Activated naive CD4-positive, alpha-beta T cell treated with anti-CD3 and anti-CD28 coated beads for 36 hours (primary cell): ENCODE measurements around the gene NOC2L. TPM values are rescaled to one million over a fixed set of nuclear protein-coding genes. Genes with fewer than 3 reads are reported as not detected.
A peak's percentile ranks its signal among the peaks of the same experiment; 100 is the strongest.

Experiments
- CTCF ChIA-PET: fragments of 350-600 bp; sonication (Branson Sonifier 250); formaldehyde crosslinking; loops from one replicate; lab custom pipeline; 2021; ENCODE audit warnings: antibody characterized with exemption; lab: Charles Lee
- DNase-seq: peaks from one replicate; pipeline ENCODE4 v3.0.0-alpha.2; 2020
- H3K27ac Mint-ChIP-seq: one replicate; pipeline ENCODE4 v1.8.0; 2021; ENCODE audit warnings: mild to moderate bottlenecking, mixed read lengths
- H3K27me3 Mint-ChIP-seq: one replicate; pipeline ENCODE4 v1.8.0; 2021; ENCODE audit warnings: low read depth, mixed read lengths
- H3K36me3 Mint-ChIP-seq: one replicate; pipeline ENCODE4 v1.8.0; 2021; ENCODE audit warnings: low read depth, mixed read lengths
- H3K4me1 Mint-ChIP-seq: one replicate; pipeline ENCODE4 v1.8.0; 2021; ENCODE audit warnings: low read depth, mixed read lengths
- H3K4me3 Mint-ChIP-seq: one replicate; pipeline ENCODE4 v1.8.0; 2021; ENCODE audit warnings: mild to moderate bottlenecking, moderate library complexity, mixed read lengths
- H3K9me3 Mint-ChIP-seq: one replicate; pipeline ENCODE4 v1.8.0; 2021; ENCODE audit warnings: mixed read lengths
- intact Hi-C: fragments of 100-400 bp; cut with micrococcal nuclease; formaldehyde crosslinking; loops from one replicate; pipeline ENCODE4 v1.15.1; 2023
- total RNA-seq, 2 experiments: library from RNA; stranded (reverse); gene quantifications; one replicate each; pipeline ENCODE4 v1.2.3, GENCODE V29; 2021

NOC2L gene
- total RNA-seq, 2 experiments from 2014 or later, result 113 to 119 TPM

DNA sequence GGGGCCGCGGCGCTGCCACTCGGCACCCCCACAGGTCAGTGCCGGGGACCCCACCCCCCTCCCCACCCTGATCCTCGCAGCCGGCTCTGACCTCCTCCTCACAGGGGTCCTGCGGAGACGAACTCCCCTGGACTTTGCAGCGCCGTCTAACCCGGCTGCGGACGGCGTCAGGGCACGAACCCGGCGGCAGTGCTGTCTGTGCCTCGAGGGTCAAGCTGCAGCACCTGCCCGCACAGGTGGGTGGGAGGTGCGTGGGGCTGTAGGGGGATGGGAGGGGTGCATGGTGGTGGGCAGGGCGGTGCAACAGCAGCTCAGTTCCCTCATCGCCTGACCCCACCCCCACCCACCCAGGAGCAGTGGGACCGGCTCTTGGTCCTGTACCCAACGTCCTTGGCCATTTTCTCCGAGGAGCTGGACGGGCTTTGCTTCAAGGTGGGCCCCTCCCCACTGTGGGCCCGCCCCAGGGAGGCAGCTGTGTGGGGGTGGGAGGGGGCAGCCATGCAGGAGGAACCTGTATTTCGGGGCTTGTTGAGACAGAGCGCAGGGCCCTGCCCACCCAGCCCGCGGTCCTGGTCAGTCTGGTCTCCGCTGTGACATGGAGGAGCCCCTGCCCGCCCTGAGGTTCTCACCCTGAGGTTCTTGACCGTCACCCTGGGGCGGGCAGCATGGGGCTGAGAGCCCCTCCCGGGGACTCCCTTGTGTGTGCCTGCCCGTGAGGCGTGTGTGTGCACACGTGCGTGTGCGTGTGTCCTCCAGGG is 12.1 kb upstream of the NOC2L start:
- no peaks in the 10 kb centered on the region for H3K36me3 Mint-ChIP-seq
- CTCF ChIA-PET, result no interaction called here
- peaks cover 10% of the 10 kb centered on the region for H3K4me1 Mint-ChIP-seq
- H3K27ac Mint-ChIP-seq, result no peak overlapping the region
- peaks cover 22% of the 10 kb centered on the region for H3K27me3 Mint-ChIP-seq
- no peak for DNase-seq
- intact Hi-C loops, result no loop called here
- no peak overlapping the region for H3K4me3 Mint-ChIP-seq
- H3K9me3 Mint-ChIP-seq, result no peaks in the 10 kb centered on the region

- Mint-ChIP-seq H3K36me3 (no peaks in the 10 kb centered on the region), H3K4me3 (no peak overlapping the region), H3K27me3 (peaks cover 17% of the 10 kb centered on the region), H3K9me3 (no peaks in the 10 kb centered on the region), H3K4me1 (peaks cover 10% of the 10 kb centered on the region), H3K27ac (no peak overlapping the region)
- intact Hi-C loops, result no loop called here
- DNase-seq, result no peak
- CTCF ChIA-PET, result no interaction called here
Measured at GRCh38 chr1:970242-970972, 11.4 kb upstream of the NOC2L start.

GRCh38 chr1:969260-969855 is 10.3 kb upstream of the NOC2L start:
- no peak for DNase-seq
- H3K36me3 Mint-ChIP-seq, result peaks cover 1% of the 10 kb centered on the region
- no peak overlapping the region for H3K27ac Mint-ChIP-seq
- peaks cover 13% of the 10 kb centered on the region for H3K27me3 Mint-ChIP-seq
- H3K9me3 Mint-ChIP-seq, result no peaks in the 10 kb centered on the region
- H3K4me1 Mint-ChIP-seq, result peaks cover 10% of the 10 kb centered on the region
- intact Hi-C loops, result no loop called here
- CTCF ChIA-PET, result no interaction called here
- H3K4me3 Mint-ChIP-seq, result no peak overlapping the region

GRCh38 chr1:967466-968343 is 8.6 kb upstream of the NOC2L start:
- no peak overlapping the region for H3K27ac Mint-ChIP-seq
- CTCF ChIA-PET, result interaction anchor here (0.9 to 1.3 kb wide), 3 partner anchors 8 to 62 kb away, joined by 3 to 5 read pairs (median 4); no protein-coding TSS in a partner anchor
- no peak overlapping the region for H3K4me3 Mint-ChIP-seq
- no peak for DNase-seq
- H3K9me3 Mint-ChIP-seq, result no peaks in the 10 kb centered on the region
- peaks cover 13% of the 10 kb centered on the region for H3K27me3 Mint-ChIP-seq
- H3K4me1 Mint-ChIP-seq, result peaks cover 10% of the 10 kb centered on the region
- peaks cover 1% of the 10 kb centered on the region for H3K36me3 Mint-ChIP-seq
- intact Hi-C loops, result loop anchor here (1.0 kb wide), 1 partner anchor 8 kb away; the partner anchor contains the start of gene NOC2L

- Mint-ChIP-seq H3K9me3 (no peaks in the 10 kb centered on the region), H3K4me1 (peaks cover 13% of the 10 kb centered on the region), H3K27me3 (peaks cover 9% of the 10 kb centered on the region), H3K4me3 (peak overlapping the region; percentile 77), H3K36me3 (peaks cover 4% of the 10 kb centered on the region), H3K27ac (peak overlapping the region; percentile 59)
- intact Hi-C loops, result loop anchor here (1.0 kb wide), 1 partner anchor 8 kb away; the partner anchor contains the start of gene NOC2L
- peak; percentile 87 for DNase-seq
- CTCF ChIA-PET, result interaction anchor here (0.6 to 1.3 kb wide), 4 partner anchors 9 to 160 kb away, joined by 3 to 4 read pairs (median 4); no protein-coding TSS in a partner anchor
Measured at GRCh38 chr1:966704-967300, 7.7 kb upstream of the NOC2L start.

DNA sequence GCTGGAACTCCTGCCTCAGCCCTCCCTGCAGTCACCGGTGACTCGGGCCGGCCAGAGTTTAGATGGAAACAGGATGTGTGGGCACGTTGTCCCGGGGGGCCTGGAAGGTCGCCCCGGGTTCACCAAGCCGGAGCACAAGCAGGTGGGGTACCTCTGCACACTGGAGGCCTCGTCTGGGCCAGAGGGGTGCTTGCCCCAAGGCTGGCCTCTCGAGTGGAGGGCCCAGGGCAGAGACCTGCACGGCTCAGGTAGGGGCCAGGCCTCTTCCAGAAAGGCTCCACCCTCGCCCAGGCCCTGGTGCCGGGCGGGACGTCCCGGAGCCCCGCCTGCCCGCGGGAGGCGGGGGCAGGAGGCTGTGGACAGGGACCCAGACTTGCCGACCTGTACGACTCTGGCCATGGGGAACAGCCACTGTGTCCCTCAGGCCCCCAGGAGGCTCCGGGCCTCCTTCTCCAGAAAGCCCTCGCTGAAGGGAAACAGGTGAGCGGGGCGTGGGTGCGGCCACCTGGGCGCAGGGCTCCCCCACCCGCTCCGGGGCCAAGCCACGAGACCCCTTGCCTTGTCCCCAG is 7.2 kb upstream of the NOC2L start, which contains the start of gene PLEKHN1:
Gene PLEKHN1 (plus strand): TSS at position 348 of the 569 bp plus-strand sequence. CDS start 50 bp downstream, at position 398.
- Mint-ChIP-seq H3K27ac (peak within 1 kb of the TSS; percentile 59), H3K27me3 (peaks cover 6% of the 10 kb centered on the region), H3K4me1 (peaks cover 13% of the 10 kb centered on the region)

DNA sequence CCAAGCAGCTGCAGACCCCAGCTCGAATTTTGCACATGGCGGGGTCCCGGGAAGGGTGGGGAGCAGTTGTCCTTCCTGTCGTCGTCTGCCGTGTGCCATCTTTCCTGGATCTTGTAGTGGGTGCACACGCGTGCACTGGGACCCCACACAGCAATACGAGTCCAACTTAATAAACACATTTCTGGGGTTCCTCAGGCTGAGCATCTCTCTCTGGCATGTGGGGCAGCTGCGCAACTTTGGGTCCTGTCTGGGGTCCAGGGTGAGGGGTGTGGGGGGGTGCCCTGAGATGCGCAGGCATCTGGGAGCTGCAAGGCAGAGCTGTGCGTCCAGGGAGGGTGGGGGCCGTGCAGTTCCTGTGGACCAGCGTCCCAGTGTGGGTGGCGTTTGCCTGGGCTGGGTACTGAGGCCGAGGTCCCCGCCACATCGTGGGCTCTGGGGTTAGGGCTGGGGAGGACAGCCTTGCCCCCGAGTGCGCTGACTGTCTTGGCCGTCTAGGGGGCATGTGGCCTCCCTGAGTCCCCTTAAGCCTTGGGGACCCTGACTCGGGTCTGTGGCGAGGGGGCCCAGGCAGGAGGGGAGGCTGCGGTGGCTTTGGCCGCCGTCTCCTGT is 6.6 kb upstream of the NOC2L start:
- Mint-ChIP-seq H3K4me1 (peaks cover 13% of the 10 kb centered on the region), H3K9me3 (no peaks in the 10 kb centered on the region), H3K27me3 (peaks cover 6% of the 10 kb centered on the region), H3K27ac (no peak overlapping the region), H3K36me3 (peaks cover 4% of the 10 kb centered on the region), H3K4me3 (peak overlapping the region; percentile 6)
- no peak for DNase-seq
- CTCF ChIA-PET, result interaction anchor here (0.6 kb wide), 1 partner anchor 20 kb away, joined by 3 read pairs; no protein-coding TSS in a partner anchor
- intact Hi-C loops, result no loop called here

More for the DNA sequence above, 7.2 kb upstream of the NOC2L start, which contains the start of gene PLEKHN1:
- intact Hi-C loops, result no loop called here
- CTCF ChIA-PET, result interaction anchor here (0.6 to 1.3 kb wide), 3 partner anchors 18 to 160 kb away, joined by 3 to 4 read pairs (median 4); no protein-coding TSS in a partner anchor
- Mint-ChIP-seq H3K9me3 (no peaks in the 10 kb centered on the region), H3K36me3 (peaks cover 4% of the 10 kb centered on the region), H3K4me3 (peak within 1 kb of the TSS; percentile 77)
- peak; percentile 42 for DNase-seq

DNA sequence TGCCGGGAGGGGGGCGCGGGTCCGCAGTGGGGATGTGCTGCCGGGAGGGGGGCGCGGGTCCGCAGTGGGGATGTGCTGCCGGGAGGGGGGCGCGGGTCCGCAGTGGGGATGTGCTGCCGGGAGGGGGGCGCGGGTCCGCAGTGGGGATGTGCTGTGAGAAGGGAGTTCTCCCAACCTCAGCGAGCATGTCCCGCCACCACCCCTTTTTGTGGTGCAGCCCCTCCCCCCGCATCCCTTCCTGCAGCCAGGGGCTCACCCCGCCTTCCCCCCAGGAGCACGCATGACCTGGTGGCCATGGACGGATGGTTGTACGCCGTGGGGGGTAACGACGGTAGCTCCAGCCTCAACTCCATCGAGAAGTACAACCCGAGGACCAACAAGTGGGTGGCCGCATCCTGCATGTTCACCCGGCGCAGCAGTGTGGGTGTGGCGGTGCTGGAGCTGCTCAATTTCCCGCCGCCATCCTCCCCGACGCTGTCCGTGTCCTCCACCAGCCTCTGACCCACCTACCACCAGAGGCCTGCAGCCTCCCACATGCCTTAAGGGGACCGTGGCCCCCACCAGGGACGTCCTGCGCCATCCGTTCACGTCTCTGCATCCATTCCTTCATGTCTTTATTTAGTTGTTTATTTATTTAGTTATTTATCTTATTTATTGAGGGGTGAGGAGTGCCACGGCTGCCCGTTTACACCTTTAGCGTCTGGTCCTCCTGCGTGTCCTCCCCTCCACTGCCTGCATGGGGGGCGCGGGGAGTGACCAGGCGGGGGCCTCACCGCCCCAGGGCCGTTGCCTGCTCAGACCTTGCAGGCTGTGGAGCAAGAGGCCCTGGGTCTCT is 5.9 kb upstream of the NOC2L start:
- H3K4me1 Mint-ChIP-seq, result peaks cover 13% of the 10 kb centered on the region
- peaks cover 4% of the 10 kb centered on the region for H3K36me3 Mint-ChIP-seq
- H3K9me3 Mint-ChIP-seq, result no peaks in the 10 kb centered on the region
- no peak for DNase-seq
- peaks cover 6% of the 10 kb centered on the region for H3K27me3 Mint-ChIP-seq
- H3K4me3 Mint-ChIP-seq, result no peak overlapping the region
- intact Hi-C loops, result no loop called here
- CTCF ChIA-PET, result interaction anchor here (0.6 kb wide), 1 partner anchor 20 kb away, joined by 3 read pairs; no protein-coding TSS in a partner anchor
- H3K27ac Mint-ChIP-seq, result no peak overlapping the region

DNA sequence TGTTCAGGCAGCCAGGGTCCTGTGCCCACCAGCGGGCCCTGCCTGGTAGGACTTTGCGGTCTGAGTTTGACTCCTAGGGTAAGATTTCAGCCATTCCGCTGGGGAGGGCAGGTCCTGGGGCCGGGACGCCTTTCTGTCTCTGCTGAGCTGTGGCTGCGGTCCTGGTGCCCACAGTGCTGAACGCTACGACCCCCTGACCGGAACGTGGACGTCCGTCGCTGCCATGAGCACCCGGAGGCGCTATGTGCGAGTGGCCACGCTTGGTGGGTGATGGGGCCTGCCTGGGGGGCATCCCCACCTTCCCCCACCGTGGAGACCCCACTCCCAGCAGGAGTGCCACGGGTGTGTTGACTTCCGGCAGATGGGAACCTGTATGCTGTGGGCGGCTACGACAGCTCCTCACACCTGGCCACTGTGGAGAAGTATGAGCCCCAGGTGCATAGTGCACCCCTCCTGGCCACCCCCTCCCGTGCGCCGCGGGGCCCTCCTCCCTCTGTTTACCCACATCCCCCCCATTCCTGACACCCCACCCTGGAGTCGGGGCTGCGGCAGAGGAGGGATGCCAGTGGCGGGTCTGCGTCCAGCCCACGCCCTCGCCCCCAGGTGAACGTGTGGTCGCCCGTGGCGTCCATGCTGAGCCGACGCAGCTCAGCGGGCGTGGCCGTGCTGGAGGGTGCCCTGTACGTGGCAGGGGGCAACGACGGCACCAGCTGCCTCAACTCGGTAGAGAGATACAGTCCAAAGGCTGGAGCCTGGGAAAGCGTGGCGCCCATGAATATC is 4.9 kb upstream of the NOC2L start:
- DNase-seq, result no peak
- H3K4me1 Mint-ChIP-seq, result peaks cover 16% of the 10 kb centered on the region
- intact Hi-C loops, result no loop called here
- CTCF ChIA-PET, result no interaction called here
- H3K36me3 Mint-ChIP-seq, result peaks cover 4% of the 10 kb centered on the region
- no peak overlapping the region for H3K27ac Mint-ChIP-seq
- H3K27me3 Mint-ChIP-seq, result peaks cover 2% of the 10 kb centered on the region
- no peak overlapping the region for H3K4me3 Mint-ChIP-seq
- no peaks in the 10 kb centered on the region for H3K9me3 Mint-ChIP-seq
